Measurements from ENCODE around the gene TEKT2.

TEKT2 gene

GRCh38 chr1:36125129-36125991, 41.5 kb downstream of the TEKT2 start, which contains the start of gene COL8A2:
Gene COL8A2 (minus strand): TSS chr1:36125222. CDS start chr1:36100242, 24,980 bp downstream.
- H3K4me2 ChIP-seq, result no peak within 1 kb of the TSS
- no peak within 1 kb of the TSS for H2AFZ ChIP-seq (ENCODE audit: low read depth)
- no peak for TF ChIP-seq CTCF (conservative IDR thresholded peaks at IDR 0.05; ENCODE audit: low read depth, low read length)

GRCh38 chr1:36126005-36126716, 42.3 kb downstream of the TEKT2 start:
- H3K36me3 ChIP-seq (ENCODE audit: insufficient read depth), result no peaks in the 10 kb centered on the region
- H3K9ac ChIP-seq, result no peak overlapping the region
- H3K4me2 ChIP-seq, result no peak overlapping the region
- no peaks in the 10 kb centered on the region for H4K20me1 ChIP-seq (ENCODE audit: insufficient read depth)
- no peak overlapping the region for H2AFZ ChIP-seq (ENCODE audit: low read depth)
- H3K27ac ChIP-seq, result no peak overlapping the region
- TF ChIP-seq CTCF (conservative IDR thresholded peaks at IDR 0.05; ENCODE audit: low read depth, low read length), result no peak
- no peak overlapping the region for H3K4me3 ChIP-seq (IDR thresholded peaks at IDR 0.05; ENCODE audit: insufficient read depth, low read depth, low read length)
- no peaks in the 10 kb centered on the region for H3K27me3 ChIP-seq (ENCODE audit: insufficient read depth, low read depth)
- no peaks in the 10 kb centered on the region for H3K79me2 ChIP-seq (ENCODE audit: insufficient read depth, low read depth)
- peaks cover 6% of the 10 kb centered on the region for H3K4me1 ChIP-seq (ENCODE audit: low read depth, poor library complexity, severe bottlenecking)

More at GRCh38 chr1:36125129-36125991, 41.5 kb downstream of the TEKT2 start, which contains the start of gene COL8A2:
- Histone ChIP-seq H3K27me3 (ENCODE audit: insufficient read depth, low read depth) (no peaks in the 10 kb centered on the region), H4K20me1 (ENCODE audit: insufficient read depth) (no peaks in the 10 kb centered on the region), H3K4me1 (ENCODE audit: low read depth, poor library complexity, severe bottlenecking) (peaks cover 6% of the 10 kb centered on the region), H3K9ac (no peak within 1 kb of the TSS), H3K79me2 (ENCODE audit: insufficient read depth, low read depth) (no peaks in the 10 kb centered on the region), H3K36me3 (ENCODE audit: insufficient read depth) (no peaks in the 10 kb centered on the region), H3K27ac (no peak within 1 kb of the TSS), H3K4me3 (IDR thresholded peaks at IDR 0.05; ENCODE audit: insufficient read depth, low read depth, low read length) (no peak within 1 kb of the TSS)

GRCh38 chr1:36126797-36127500, 43.1 kb downstream of the TEKT2 start:
- no peak overlapping the region for H3K9ac ChIP-seq

More at GRCh38 chr1:36126797-36127500, 43.1 kb downstream of the TEKT2 start:
- Histone ChIP-seq H3K36me3 (ENCODE audit: insufficient read depth) (no peaks in the 10 kb centered on the region), H3K27me3 (ENCODE audit: insufficient read depth, low read depth) (no peaks in the 10 kb centered on the region), H3K79me2 (ENCODE audit: insufficient read depth, low read depth) (no peaks in the 10 kb centered on the region), H3K4me2 (no peak overlapping the region), H4K20me1 (ENCODE audit: insufficient read depth) (no peaks in the 10 kb centered on the region), H3K27ac (no peak overlapping the region), H3K4me3 (IDR thresholded peaks at IDR 0.05; ENCODE audit: insufficient read depth, low read depth, low read length) (no peak overlapping the region), H3K4me1 (ENCODE audit: low read depth, poor library complexity, severe bottlenecking) (peaks cover 6% of the 10 kb centered on the region), H2AFZ (ENCODE audit: low read depth) (no peak overlapping the region)
- TF ChIP-seq CTCF (conservative IDR thresholded peaks at IDR 0.05; ENCODE audit: low read depth, low read length), result no peak

Measured in KMS-11 (cell line).